HepG2 (cell line): ENCODE results near the gene IFNK. TPM values are rescaled to one million over a fixed set of nuclear protein-coding genes. Genes with fewer than 3 reads are reported as not detected.
A peak's percentile ranks its signal among the peaks of the same experiment; 100 is the strongest.

ENCODE experiments used
- ATAC-seq: fragments of 200-7000 bp; cut with Tn5 transposase; 3 replicates; pipeline ENCODE4 v1.9.1; 2020; ENCODE audit warnings: mild to moderate bottlenecking, moderate library complexity
- BruUV-seq: library from RNA; stranded (reverse); fragments of 400-500 nt; replicated peaks from 2 replicates; lab custom pipeline; 2021; lab: Mats Ljungman, UMichigan
- CTCF ChIA-PET: fragments of 300-600 bp; formaldehyde crosslinking; extraction: SDS; loops from one replicate; lab custom pipeline; 2021; ENCODE audit warnings: low total read pairs, inconsistent platforms, low intra/inter-chr PET ratio; lab: Yijun Ruan, JAX
- POLR2A ChIA-PET: fragments of 350-600 bp; sonication (Branson Sonifier 250); formaldehyde crosslinking; loops from one replicate; lab custom pipeline; 2020; ENCODE audit warnings: antibody characterized with exemption, inconsistent platforms; lab: Yijun Ruan, JAX
- DNase-seq: peaks from one replicate; pipeline ENCODE4 v3.0.0-alpha.2; 2015; ENCODE audit warnings: low spot score
- FAIRE-seq: peaks from 3 replicates; lab custom pipeline; 2011; peaks lifted over from hg19 to GRCh38; lab: Jason Lieb, UNC
- H2AFZ ChIP-seq: one replicate; pipeline ENCODE4 v1.6.1; 2011; ENCODE audit warnings: low read length, inconsistent platforms
- H3K27ac ChIP-seq: fragments of 300-600 bp; 3 replicates; pipeline ENCODE4 v1.8.0; 2011; ENCODE audit warnings: mixed run types, mild to moderate bottlenecking, mixed read lengths, low read length, inconsistent platforms; ENCODE audit not compliant: insufficient read depth; ENCODE audit errors: extremely low read length
- H3K27me3 ChIP-seq, 2 experiments: fragments of 200-600 bp in 1 of 2; 2 replicates in 1 of 2; 3 replicates in 1 of 2; pipeline versions ENCODE4 v1.6.0 to v1.8.0; 2011; ENCODE audit warnings: low read length in 2 of 2, mild to moderate bottlenecking in 2 of 2, moderate library complexity in 2 of 2, inconsistent platforms in 1 of 2; ENCODE audit not compliant: insufficient read depth in 2 of 2, control insufficient read depth in 1 of 2
- H3K36me3 ChIP-seq, 2 experiments: fragments of 200-600 bp in 1 of 2; replicated peaks in 1 of 2; 2 replicates in 1 of 2; 3 replicates in 1 of 2; pipeline versions ENCODE4 v1.5.1 to v1.8.0; 2011; ENCODE audit warnings: low read length in 2 of 2, inconsistent platforms in 1 of 2; ENCODE audit not compliant: insufficient read depth in 2 of 2, control insufficient read depth in 1 of 2
- H3K4me1 ChIP-seq: 2 replicates; pipeline ENCODE4 v1.5.1; 2012; ENCODE audit warnings: low read length, inconsistent platforms; ENCODE audit not compliant: insufficient read depth
- H3K4me2 ChIP-seq: 2 replicates; pipeline ENCODE4 v1.6.0; 2011; ENCODE audit warnings: low read depth, low read length, inconsistent platforms
- H3K4me3 ChIP-seq, 3 experiments: fragments of 200-600 bp in 1 of 3; sonication (generic), shearing (Covaris generic) in 1 of 3; replicated peaks in 1 of 3; 2 replicates each; pipeline ENCODE4 v1.5.1; 2011 to 2016; ENCODE audit warnings: low read length in 3 of 3, inconsistent platforms in 2 of 3, low read depth in 2 of 3, mild to moderate bottlenecking in 2 of 3, control low read depth in 1 of 3, mixed read lengths in 1 of 3; ENCODE audit not compliant: insufficient read depth in 1 of 3
- H3K79me2 ChIP-seq: one replicate; pipeline ENCODE4 v1.6.1; 2011; ENCODE audit warnings: low read length, inconsistent platforms; ENCODE audit not compliant: insufficient read depth
- H3K9ac ChIP-seq: 2 replicates; pipeline ENCODE4 v1.6.0; 2011; ENCODE audit warnings: mild to moderate bottlenecking, low read depth, low read length, inconsistent platforms; ENCODE audit not compliant: insufficient read depth
- H3K9me3 ChIP-seq: 2 replicates; pipeline ENCODE4 v1.5.1; 2012; ENCODE audit warnings: mild to moderate bottlenecking, low read length
- H4K20me1 ChIP-seq: 2 replicates; pipeline ENCODE4 v1.6.0; 2011; ENCODE audit warnings: inconsistent platforms, mild to moderate bottlenecking, low read length, moderate library complexity; ENCODE audit not compliant: insufficient read depth
- CCAR2 ChIP-seq: fragments of 200-400 bp; formaldehyde crosslinking; optimal IDR thresholded peaks from 2 replicates; pipeline ENCODE3; 2018; ENCODE audit warnings: low read depth, mild to moderate bottlenecking, low read length, moderate library complexity
- HHEX ChIP-seq: IDR thresholded peaks from 2 replicates; pipeline ENCODE4 v1.6.1; 2016; ENCODE audit warnings: control low read depth
- NBN ChIP-seq: fragments of 450-650 bp; conservative IDR thresholded peaks from 2 replicates; pipeline ENCODE4 v1.6.1; 2017
- NPAS2 ChIP-seq: sonication (generic); formaldehyde crosslinking; IDR thresholded peaks from 2 replicates; pipeline ENCODE4 v1.8.0; 2022; ENCODE audit warnings: mild to moderate bottlenecking, missing genetic modification reagents, borderline replicate concordance
- SOX6 ChIP-seq, 2 experiments: fragments of 450-650 bp in 1 of 2; sonication (generic) in 1 of 2; formaldehyde crosslinking in 1 of 2; IDR thresholded peaks; 2 replicates each; pipeline versions ENCODE4 v1.4.0 to v1.6.1; 2017 to 2020; ENCODE audit warnings: antibody characterized with exemption in 1 of 2, mild to moderate bottlenecking in 1 of 2, missing genetic modification reagents in 1 of 2
- TRIM24 ChIP-seq: sonication (generic); formaldehyde crosslinking; IDR thresholded peaks from 2 replicates; pipeline ENCODE4 v1.8.0; 2022; ENCODE audit warnings: mild to moderate bottlenecking, missing genetic modification reagents
- ZBTB1 ChIP-seq: sonication (generic); formaldehyde crosslinking; IDR thresholded peaks from 2 replicates; pipeline ENCODE4 v1.4.0; 2020; ENCODE audit warnings: missing genetic modification reagents, borderline replicate concordance
- ZNF383 ChIP-seq: sonication (generic); formaldehyde crosslinking; IDR thresholded peaks from 2 replicates; pipeline ENCODE4 v1.4.0; 2020; ENCODE audit warnings: missing genetic modification reagents, mild to moderate bottlenecking, borderline replicate concordance
- ZNF772 ChIP-seq: sonication (generic); formaldehyde crosslinking; IDR thresholded peaks from 2 replicates; pipeline ENCODE4 v1.5.0; 2020; ENCODE audit warnings: mild to moderate bottlenecking, missing genetic modification reagents
- WGBS: methylation state at CpG from one replicate; pipeline ENCODE4 v1.1.6; 2017; ENCODE audit warnings: low lambda C conversion rate; 5-methylcytosine and 5-hydroxymethylcytosine counted together
- in situ Hi-C: cut with HindIII; loops from 2 replicates; pipeline ENCODE4 v1.10.0; 2017; ENCODE audit warnings: low pct_unique_long_range_greater_than_20kb; ENCODE audit not compliant: extremely low pct_ligation_motif_present
- intact Hi-C: fragments of 100-400 bp; cut with micrococcal nuclease; formaldehyde crosslinking; loops from one replicate; pipeline ENCODE4 v1.10.0; 2022; ENCODE audit not compliant: unreplicated experiment
- polyA plus RNA-seq, 8 experiments: library from polyadenylated mRNA; depleted of rRNA in 3 of 8; stranded (reverse) in 7 of 8; unstranded in 1 of 8; fragments of >200 nt; fragmentation: Illumina TruSeq in 4 of 8; extraction: Trizol in 4 of 8; gene quantifications; 2 replicates each; pipeline versions ENCODE4 v1.2.1 to v1.2.3, GENCODE V29; 2011 to 2016; ENCODE audit warnings: low read depth in 4 of 8, missing spikeins in 1 of 8, mixed read lengths in 1 of 8; ENCODE audit not compliant: insufficient read depth in 1 of 8
- total RNA-seq, 5 experiments: library from RNA; depleted of rRNA; stranded (reverse); fragments of >200 nt; fragmentation: Illumina TruSeq; extraction: Trizol; gene quantifications; 2 replicates each; pipeline ENCODE4 v1.2.3, GENCODE V29; 2016; ENCODE audit warnings: low read depth in 1 of 5
- TF ChIP-seq, protein P1 (sequence below): sonication (generic); formaldehyde crosslinking; conservative IDR thresholded peaks from 2 replicates; pipeline ENCODE4 v1.4.0; 2020; ENCODE audit warnings: missing genetic modification reagents

Gene IFNK
- total and polyA plus RNA-seq, 2 of the 13 experiments (the other 11 are each of a cell fraction or from before 2014, with no cell fraction given): not detected

DNA sequence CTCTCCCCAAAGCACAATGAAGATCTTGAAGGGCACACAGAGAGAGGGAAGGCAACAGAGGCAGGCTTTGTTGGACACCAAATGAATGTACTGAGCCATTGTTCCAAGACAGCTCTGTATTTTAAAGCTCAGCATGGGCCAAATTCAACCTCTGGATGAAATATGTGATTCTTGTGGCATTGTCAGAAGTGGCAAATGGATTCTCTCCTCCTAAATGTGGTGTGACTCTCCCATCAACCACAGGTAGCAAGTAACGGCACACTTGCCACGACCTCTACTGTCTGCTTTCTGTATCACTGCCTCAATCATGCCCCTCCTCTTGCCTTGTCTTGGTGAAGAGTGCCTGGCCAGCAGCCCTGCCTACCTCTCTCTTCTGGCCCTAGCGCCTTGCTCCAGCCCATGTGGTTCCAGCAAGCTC is 11.6 kb downstream of the IFNK start:
- 84% methylated on average over 3 of the region's 3 CpGs for WGBS
- no peak overlapping the region for H2AFZ ChIP-seq
- POLR2A ChIA-PET: no interaction called here
- no peak overlapping the region for H3K27ac ChIP-seq
- no peak overlapping the region for H3K4me3 ChIP-seq
- H3K36me3 ChIP-seq: no peaks in the 10 kb centered on the region
- CTCF ChIA-PET: no interaction called here
- H3K4me2 ChIP-seq: no peak overlapping the region
- TF ChIP-seq SOX6 (IDR thresholded peaks at IDR 0.05) (no peak), SOX6 (CRISPR knock-in tag; IDR thresholded peaks at IDR 0.05) (no peak), NBN (no peak), TRIM24 (CRISPR knock-in tag) (no peak), ZNF772 (CRISPR knock-in tag) (no peak), NPAS2 (CRISPR knock-in tag) (no peak), CCAR2 (no peak), ZBTB1 (CRISPR knock-in tag) (no peak), ZNF383 (CRISPR knock-in tag) (no peak), HHEX (no peak)
- TF ChIP-seq, protein P1, sequence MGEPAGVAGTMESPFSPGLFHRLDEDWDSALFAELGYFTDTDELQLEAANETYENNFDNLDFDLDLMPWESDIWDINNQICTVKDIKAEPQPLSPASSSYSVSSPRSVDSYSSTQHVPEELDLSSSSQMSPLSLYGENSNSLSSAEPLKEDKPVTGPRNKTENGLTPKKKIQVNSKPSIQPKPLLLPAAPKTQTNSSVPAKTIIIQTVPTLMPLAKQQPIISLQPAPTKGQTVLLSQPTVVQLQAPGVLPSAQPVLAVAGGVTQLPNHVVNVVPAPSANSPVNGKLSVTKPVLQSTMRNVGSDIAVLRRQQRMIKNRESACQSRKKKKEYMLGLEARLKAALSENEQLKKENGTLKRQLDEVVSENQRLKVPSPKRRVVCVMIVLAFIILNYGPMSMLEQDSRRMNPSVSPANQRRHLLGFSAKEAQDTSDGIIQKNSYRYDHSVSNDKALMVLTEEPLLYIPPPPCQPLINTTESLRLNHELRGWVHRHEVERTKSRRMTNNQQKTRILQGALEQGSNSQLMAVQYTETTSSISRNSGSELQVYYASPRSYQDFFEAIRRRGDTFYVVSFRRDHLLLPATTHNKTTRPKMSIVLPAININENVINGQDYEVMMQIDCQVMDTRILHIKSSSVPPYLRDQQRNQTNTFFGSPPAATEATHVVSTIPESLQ (CRISPR knock-in tag): no peak
- H4K20me1 ChIP-seq: no peaks in the 10 kb centered on the region
- peaks cover 44% of the 10 kb centered on the region for H3K4me1 ChIP-seq
- no peaks in the 10 kb centered on the region for H3K9me3 ChIP-seq
- intact Hi-C loops: no loop called here
- no peak overlapping the region for H3K9ac ChIP-seq
- H3K79me2 ChIP-seq: no peaks in the 10 kb centered on the region
- in situ Hi-C loops: no loop called here
- FAIRE-seq: no peak
- ATAC-seq: peak; percentile 57
- no peaks in the 10 kb centered on the region for H3K27me3 ChIP-seq
- BruUV-seq: no TSS peak
- no peak for DNase-seq
